ENCODE measurements around the gene RPS6KA5.

RPS6KA5 gene

GRCh38 chr14:90805084-90805391 lies 255.4 kb downstream of the RPS6KA5 start:
- ChIA-PET POLR2A (no interaction called here), CTCF (interaction anchor here (1.2 to 4.6 kb wide), 5 partner anchors 11 to 46 kb away, joined by 4 to 32 read pairs (median 7); partner anchors contain the start of gene TTC7B)
- Histone ChIP-seq H3K36me3 (ENCODE audit: control insufficient read depth in 4 of 4, insufficient read depth in 4 of 4, low read length in 3 of 4) (no peaks in the 10 kb centered on the region), H3K9me3 (ENCODE audit: control extremely low read depth in 1 of 5, control insufficient read depth in 4 of 5, insufficient read depth in 2 of 5, low read depth in 1 of 5, low read length in 4 of 5) (no peaks in the 10 kb centered on the region), H3K4me3 (ENCODE audit: control insufficient read depth in 1 of 7, extremely low read depth in 1 of 7, insufficient read depth in 4 of 7, low read depth in 2 of 7, low read length in 6 of 7) (no peak overlapping the region), H3K27ac (ENCODE audit: insufficient read depth in 1 of 2, low read depth in 1 of 2, low read length in 2 of 2, poor library complexity in 1 of 2, severe bottlenecking in 2 of 2) (peak overlapping the region in 1 of 2 experiments; percentile 89), H3K27me3 (replicated peaks in 2 of 5; ENCODE audit: control insufficient read depth in 4 of 5, insufficient read depth in 5 of 5, low read length in 4 of 5) (no peaks in the 10 kb centered on the region), H3K4me1 (ENCODE audit: control extremely low read depth in 1 of 4, control insufficient read depth in 4 of 4, insufficient read depth in 4 of 4, low read length in 3 of 4) (peaks cover 0 to 85% (median 67%) of the 10 kb centered on the region in 4 experiments)
- no peak for DNase-seq
- WGBS (ENCODE audit: insufficient coverage), result 95% methylated on average over 13 of the region's 13 CpGs

GRCh38 chr14:90804292-90805083 lies 256.0 kb downstream of the RPS6KA5 start:
- peak overlapping the region; percentile 54 to 89 for H3K27ac ChIP-seq (ENCODE audit: insufficient read depth in 1 of 2, low read depth in 1 of 2, low read length in 2 of 2, poor library complexity in 1 of 2, severe bottlenecking in 2 of 2)
- H3K4me1 ChIP-seq (ENCODE audit: control extremely low read depth in 1 of 4, control insufficient read depth in 4 of 4, insufficient read depth in 4 of 4, low read length in 3 of 4), result peaks cover 0 to 80% (median 66%) of the 10 kb centered on the region in 4 experiments
- no peaks in the 10 kb centered on the region for H3K36me3 ChIP-seq (ENCODE audit: control insufficient read depth in 4 of 4, insufficient read depth in 4 of 4, low read length in 3 of 4)
- POLR2A ChIA-PET, result interaction anchor here (0.6 kb wide), 3 partner anchors 46 to 322 kb away, joined by 3 read pairs; no protein-coding TSS in a partner anchor
- H3K4me3 ChIP-seq (ENCODE audit: control insufficient read depth in 1 of 7, extremely low read depth in 1 of 7, insufficient read depth in 4 of 7, low read depth in 2 of 7, low read length in 6 of 7), result peak overlapping the region in 1 of 7 experiments; percentile 23
- CTCF ChIA-PET, result interaction anchor here (0.6 to 4.6 kb wide), 8 partner anchors 11 to 404 kb away, joined by 3 to 32 read pairs (median 4); partner anchors contain the start of gene TTC7B
- peak in 2 of 3 donors; percentile 55 to 67 for DNase-seq
- no peaks in the 10 kb centered on the region for H3K9me3 ChIP-seq (ENCODE audit: control extremely low read depth in 1 of 5, control insufficient read depth in 4 of 5, insufficient read depth in 2 of 5, low read depth in 1 of 5, low read length in 4 of 5)
- 74% methylated on average over 15 of the region's 18 CpGs for WGBS (ENCODE audit: insufficient coverage)
- no peaks in the 10 kb centered on the region for H3K27me3 ChIP-seq (replicated peaks in 2 of 5; ENCODE audit: control insufficient read depth in 4 of 5, insufficient read depth in 5 of 5, low read length in 4 of 5)

GRCh38 chr14:90803249-90803648 lies 257.2 kb downstream of the RPS6KA5 start:
- no peak for DNase-seq
- Histone ChIP-seq H3K4me3 (ENCODE audit: control insufficient read depth in 1 of 7, extremely low read depth in 1 of 7, insufficient read depth in 4 of 7, low read depth in 2 of 7, low read length in 6 of 7) (peak overlapping the region in 3 of 7 experiments; percentile 16 to 50 (median 32)), H3K4me1 (ENCODE audit: control extremely low read depth in 1 of 4, control insufficient read depth in 4 of 4, insufficient read depth in 4 of 4, low read length in 3 of 4) (peaks cover 0 to 67% (median 58%) of the 10 kb centered on the region in 4 experiments), H3K9me3 (ENCODE audit: control extremely low read depth in 1 of 5, control insufficient read depth in 4 of 5, insufficient read depth in 2 of 5, low read depth in 1 of 5, low read length in 4 of 5) (no peaks in the 10 kb centered on the region), H3K27me3 (replicated peaks in 2 of 5; ENCODE audit: control insufficient read depth in 4 of 5, insufficient read depth in 5 of 5, low read length in 4 of 5) (no peaks in the 10 kb centered on the region), H3K36me3 (ENCODE audit: control insufficient read depth in 4 of 4, insufficient read depth in 4 of 4, low read length in 3 of 4) (no peaks in the 10 kb centered on the region), H3K27ac (ENCODE audit: insufficient read depth in 1 of 2, low read depth in 1 of 2, low read length in 2 of 2, poor library complexity in 1 of 2, severe bottlenecking in 2 of 2) (peak overlapping the region; percentile 79 to 89)
- ChIA-PET CTCF (interaction anchor here (0.8 to 4.6 kb wide), 7 partner anchors 8 to 44 kb away, joined by 3 to 32 read pairs (median 10); partner anchors contain the start of gene TTC7B), POLR2A (no interaction called here)
- 86% methylated on average over 2 of the region's 2 CpGs for WGBS (ENCODE audit: insufficient coverage)

- no peaks in the 10 kb centered on the region for H3K27me3 ChIP-seq (replicated peaks in 2 of 5; ENCODE audit: control insufficient read depth in 4 of 5, insufficient read depth in 5 of 5, low read length in 4 of 5)
- no peak for DNase-seq
- H3K27ac ChIP-seq (ENCODE audit: insufficient read depth in 1 of 2, low read depth in 1 of 2, low read length in 2 of 2, poor library complexity in 1 of 2, severe bottlenecking in 2 of 2), result no peak overlapping the region
- H3K4me3 ChIP-seq (ENCODE audit: control insufficient read depth in 1 of 7, extremely low read depth in 1 of 7, insufficient read depth in 4 of 7, low read depth in 2 of 7, low read length in 6 of 7), result no peak overlapping the region
- H3K9me3 ChIP-seq (ENCODE audit: control extremely low read depth in 1 of 5, control insufficient read depth in 4 of 5, insufficient read depth in 2 of 5, low read depth in 1 of 5, low read length in 4 of 5), result no peaks in the 10 kb centered on the region
- H3K36me3 ChIP-seq (ENCODE audit: control insufficient read depth in 4 of 4, insufficient read depth in 4 of 4, low read length in 3 of 4), result no peaks in the 10 kb centered on the region
- 94% methylated on average over 5 of the region's 5 CpGs for WGBS (ENCODE audit: insufficient coverage)
- CTCF ChIA-PET, result interaction anchor here (1.2 to 5.1 kb wide), 3 partner anchors 9 to 13 kb away, joined by 3 to 32 read pairs (median 14); no protein-coding TSS in a partner anchor
- POLR2A ChIA-PET, result interaction anchor here (0.7 kb wide), 1 partner anchor 474 kb away, joined by 3 read pairs; no protein-coding TSS in a partner anchor
- H3K4me1 ChIP-seq (ENCODE audit: control extremely low read depth in 1 of 4, control insufficient read depth in 4 of 4, insufficient read depth in 4 of 4, low read length in 3 of 4), result peaks cover 0 to 66% (median 60%) of the 10 kb centered on the region in 4 experiments
These were observed 261.0 kb downstream of the RPS6KA5 start for GRCh38 chr14:90799420-90799819.

- peaks cover 0 to 55% (median 47%) of the 10 kb centered on the region in 4 experiments for H3K4me1 ChIP-seq (ENCODE audit: control extremely low read depth in 1 of 4, control insufficient read depth in 4 of 4, insufficient read depth in 4 of 4, low read length in 3 of 4)
- 89% methylated on average over 11 of the region's 13 CpGs for WGBS (ENCODE audit: insufficient coverage)
- H3K27me3 ChIP-seq (replicated peaks in 2 of 5; ENCODE audit: control insufficient read depth in 4 of 5, insufficient read depth in 5 of 5, low read length in 4 of 5), result no peaks in the 10 kb centered on the region
- POLR2A ChIA-PET, result no interaction called here
- H3K27ac ChIP-seq (ENCODE audit: insufficient read depth in 1 of 2, low read depth in 1 of 2, low read length in 2 of 2, poor library complexity in 1 of 2, severe bottlenecking in 2 of 2), result no peak overlapping the region
- no peaks in the 10 kb centered on the region for H3K36me3 ChIP-seq (ENCODE audit: control insufficient read depth in 4 of 4, insufficient read depth in 4 of 4, low read length in 3 of 4)
- DNase-seq, result no peak
- CTCF ChIA-PET, result interaction anchor here (0.5 to 5.1 kb wide), 9 partner anchors 11 to 101 kb away, joined by 3 to 32 read pairs (median 4); partner anchors contain the start of gene TTC7B
- H3K9me3 ChIP-seq (ENCODE audit: control extremely low read depth in 1 of 5, control insufficient read depth in 4 of 5, insufficient read depth in 2 of 5, low read depth in 1 of 5, low read length in 4 of 5), result no peaks in the 10 kb centered on the region
- H3K4me3 ChIP-seq (ENCODE audit: control insufficient read depth in 1 of 7, extremely low read depth in 1 of 7, insufficient read depth in 4 of 7, low read depth in 2 of 7, low read length in 6 of 7), result peak overlapping the region in 1 of 7 experiments; percentile 29
These were observed 262.5 kb downstream of the RPS6KA5 start for GRCh38 chr14:90797919-90798318.
